Mesangial cell (primary cell): Measurements from ENCODE around the gene XKR3. TPM values are rescaled to one million over a fixed set of nuclear protein-coding genes. Genes with fewer than 3 reads are reported as not detected.

Experiments
- total RNA-seq: library from RNA; depleted of rRNA; stranded (reverse); fragments of >200 nt; gene quantifications from 2 replicates; pipeline ENCODE4 v1.2.3, GENCODE V29; 2015

Gene XKR3
- not detected in 2 replicates for total RNA-seq

DNA sequence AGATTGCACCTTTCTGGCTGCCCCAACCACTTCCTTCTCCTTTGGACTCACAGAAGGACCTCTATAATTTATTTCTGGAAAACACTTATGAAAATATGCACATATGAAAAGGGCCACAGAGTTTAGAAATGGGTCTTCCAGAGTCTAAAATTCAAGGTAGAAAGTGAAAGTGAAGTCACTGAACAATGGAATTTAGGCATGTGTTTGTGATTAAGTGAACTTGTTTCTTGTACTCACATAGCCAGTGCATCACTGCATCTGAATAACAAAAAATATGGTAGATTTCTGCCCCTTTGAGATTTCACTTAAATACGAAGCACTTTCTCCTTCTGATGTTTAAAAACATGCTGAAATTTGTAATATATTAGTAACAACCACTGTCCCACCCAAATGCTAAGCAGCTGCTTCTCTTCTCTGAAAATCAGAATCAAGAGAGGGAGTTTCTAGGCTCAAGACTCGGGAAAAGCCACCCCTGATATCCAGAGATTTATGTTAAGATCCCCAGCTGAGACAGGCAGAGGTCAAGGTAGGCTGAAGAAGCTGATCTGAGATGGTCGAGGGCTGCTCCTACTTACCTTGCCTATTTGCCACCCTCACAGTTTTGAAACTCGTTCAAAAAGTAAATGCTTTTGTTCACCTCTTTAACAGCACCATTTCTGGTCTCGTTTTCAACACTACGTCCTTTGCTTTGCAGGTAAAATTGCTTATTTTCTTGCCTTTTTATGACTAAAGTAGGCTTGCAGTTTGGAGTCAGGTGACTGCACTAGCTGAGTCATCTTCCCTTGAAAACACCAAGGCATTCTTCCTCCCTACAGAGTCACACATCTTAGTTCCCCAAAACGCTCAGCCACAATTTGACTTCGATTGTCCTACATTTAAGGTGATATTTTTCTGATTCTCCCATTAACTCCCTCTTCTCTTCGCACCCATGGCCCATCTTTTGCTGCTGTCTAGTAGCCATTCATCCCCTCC lies at the start of gene XKR3:
Gene XKR3, minus strand, starts transcription at position 696 of the 972 bp plus-strand sequence. CDS start 17,338 bp downstream, outside the sequence.

Other genes with a start within 250 kb of the XKR3 start
- not detected in 2 replicates for gene CCT8L2, start 232.6 kb downstream of the XKR3 start, total RNA-seq
- not detected in 2 replicates for gene GAB4, start 182.8 kb upstream of the XKR3 start, total RNA-seq